MM.1S (cell line): ENCODE data around the gene AUTS2.

Source experiments
- DNase-seq: peaks from one replicate; pipeline ENCODE4 v3.0.0-alpha.2; 2015
- H2AFZ ChIP-seq: fragments of 300-600 bp; sonication (generic); 2 replicates; pipeline ENCODE4 v1.6.0; 2016; ENCODE audit warnings: antibody characterized with exemption, low read length
- H3F3A ChIP-seq: fragments of 300-600 bp; sonication (generic); 2 replicates; pipeline ENCODE4 v1.6.1; 2016; ENCODE audit warnings: mild to moderate bottlenecking, antibody characterized with exemption, low read length, moderate library complexity, mixed read lengths; ENCODE audit not compliant: insufficient read depth
- H3K27ac ChIP-seq: fragments of 300-600 bp; sonication (generic); 2 replicates; pipeline ENCODE4 v1.5.1; 2016; ENCODE audit warnings: mild to moderate bottlenecking, low read length
- H3K27me3 ChIP-seq: fragments of 300-600 bp; sonication (generic); replicated peaks from 2 replicates; pipeline ENCODE4 v1.6.0; 2016; ENCODE audit warnings: low read length; ENCODE audit not compliant: insufficient read depth
- H3K36me3 ChIP-seq: fragments of 300-600 bp; sonication (generic); replicated peaks from 2 replicates; pipeline ENCODE4 v1.6.1; 2016; ENCODE audit warnings: mild to moderate bottlenecking, low read length, mixed read lengths; ENCODE audit not compliant: insufficient read depth
- H3K4me1 ChIP-seq: fragments of 300-600 bp; sonication (generic); 2 replicates; pipeline ENCODE4 v1.6.1; 2016; ENCODE audit warnings: low read length, mixed read lengths
- H3K4me2 ChIP-seq: fragments of 300-600 bp; sonication (generic); 2 replicates; pipeline ENCODE4 v1.6.0; 2016; ENCODE audit warnings: low read depth, low read length
- H3K4me3 ChIP-seq: fragments of 300-600 bp; sonication (generic); 2 replicates; pipeline ENCODE4 v1.5.1; 2016; ENCODE audit warnings: low read length, mixed read lengths
- H3K79me2 ChIP-seq: fragments of 300-600 bp; sonication (generic); 2 replicates; pipeline ENCODE4 v1.6.1; 2016; ENCODE audit warnings: mixed run types, low read length, mixed read lengths
- H3K9ac ChIP-seq: fragments of 300-600 bp; sonication (generic); 2 replicates; pipeline ENCODE4 v1.6.1; 2016; ENCODE audit warnings: low read length, mixed read lengths
- H3K9me2 ChIP-seq: fragments of 300-600 bp; sonication (generic); replicated peaks from 2 replicates; pipeline ENCODE4 v1.6.1; 2016; ENCODE audit warnings: mild to moderate bottlenecking, low read length, mixed read lengths; ENCODE audit not compliant: insufficient read depth
- H3K9me3 ChIP-seq: fragments of 300-600 bp; sonication (generic); replicated peaks from 2 replicates; pipeline ENCODE4 v1.6.1; 2016; ENCODE audit warnings: mild to moderate bottlenecking, low read length, mixed read lengths; ENCODE audit not compliant: insufficient read depth
- H4K20me1 ChIP-seq: fragments of 300-600 bp; sonication (generic); 2 replicates; pipeline ENCODE4 v1.6.1; 2016; ENCODE audit warnings: mild to moderate bottlenecking, low read length, moderate library complexity, mixed read lengths; ENCODE audit not compliant: insufficient read depth
- EZH2 ChIP-seq: fragments of 300-600 bp; sonication (generic); optimal IDR thresholded peaks from 2 replicates; pipeline ENCODE3; 2017; ENCODE audit warnings: low read depth, mild to moderate bottlenecking, antibody characterized with exemption, low read length, mixed read lengths
- EZH2phosphoT487 ChIP-seq: fragments of 300-600 bp; sonication (generic); IDR thresholded peaks from 2 replicates; pipeline ENCODE4 v1.6.1; 2018; ENCODE audit warnings: antibody characterized with exemption, low read length
- TF ChIP-seq, protein P1 (sequence below): fragments of 300-600 bp; sonication (generic); IDR thresholded peaks from 2 replicates; pipeline ENCODE4 v1.5.1; 2016; ENCODE audit warnings: antibody characterized with exemption, low read length, mixed read lengths

The AUTS2 gene

DNA sequence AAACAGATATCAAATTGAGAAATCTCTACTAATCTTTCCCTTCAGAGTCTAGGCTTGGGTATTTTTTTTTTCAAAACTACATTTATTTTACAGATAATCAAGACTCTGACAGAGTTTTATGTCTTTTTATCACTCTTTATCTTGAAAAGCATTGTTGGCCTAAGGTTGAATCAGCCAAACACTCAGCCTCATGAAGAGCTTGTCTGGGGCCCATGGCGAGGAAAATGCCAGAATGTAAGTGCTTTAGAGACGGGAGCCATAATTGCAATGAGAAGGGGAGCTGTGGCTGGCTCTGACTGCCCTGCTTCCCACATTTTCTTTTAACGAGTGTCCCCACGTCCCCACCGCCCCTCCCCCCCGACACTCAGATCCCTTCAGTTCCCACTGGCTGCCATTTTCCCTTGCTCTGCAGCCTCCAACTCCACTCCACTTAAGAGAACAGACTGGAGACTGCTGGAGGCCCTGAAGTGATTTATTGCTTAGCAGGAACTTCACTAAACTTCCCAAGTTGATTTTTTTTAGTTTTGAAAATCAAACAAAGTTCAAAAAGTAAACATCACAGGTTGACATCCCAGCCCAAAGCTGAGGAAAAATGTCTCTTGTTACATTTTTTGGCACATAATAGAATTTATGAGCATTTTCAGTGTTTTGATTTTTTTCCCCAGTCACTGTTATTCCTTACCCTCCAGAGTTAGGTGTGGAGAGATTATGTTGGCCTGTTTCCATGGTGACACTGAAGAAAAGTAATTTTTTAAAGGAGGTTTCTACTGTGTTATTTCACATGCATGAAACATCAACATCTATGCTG, 896.2 kb downstream of the AUTS2 start:
- no peak overlapping the region for H3K4me3 ChIP-seq
- no peaks in the 10 kb centered on the region for H4K20me1 ChIP-seq
- no peak overlapping the region for H3K4me2 ChIP-seq
- DNase-seq = no peak
- TF ChIP-seq EZH2phosphoT487 = no peak
- no peak for TF ChIP-seq EZH2
- TF ChIP-seq, protein P1, sequence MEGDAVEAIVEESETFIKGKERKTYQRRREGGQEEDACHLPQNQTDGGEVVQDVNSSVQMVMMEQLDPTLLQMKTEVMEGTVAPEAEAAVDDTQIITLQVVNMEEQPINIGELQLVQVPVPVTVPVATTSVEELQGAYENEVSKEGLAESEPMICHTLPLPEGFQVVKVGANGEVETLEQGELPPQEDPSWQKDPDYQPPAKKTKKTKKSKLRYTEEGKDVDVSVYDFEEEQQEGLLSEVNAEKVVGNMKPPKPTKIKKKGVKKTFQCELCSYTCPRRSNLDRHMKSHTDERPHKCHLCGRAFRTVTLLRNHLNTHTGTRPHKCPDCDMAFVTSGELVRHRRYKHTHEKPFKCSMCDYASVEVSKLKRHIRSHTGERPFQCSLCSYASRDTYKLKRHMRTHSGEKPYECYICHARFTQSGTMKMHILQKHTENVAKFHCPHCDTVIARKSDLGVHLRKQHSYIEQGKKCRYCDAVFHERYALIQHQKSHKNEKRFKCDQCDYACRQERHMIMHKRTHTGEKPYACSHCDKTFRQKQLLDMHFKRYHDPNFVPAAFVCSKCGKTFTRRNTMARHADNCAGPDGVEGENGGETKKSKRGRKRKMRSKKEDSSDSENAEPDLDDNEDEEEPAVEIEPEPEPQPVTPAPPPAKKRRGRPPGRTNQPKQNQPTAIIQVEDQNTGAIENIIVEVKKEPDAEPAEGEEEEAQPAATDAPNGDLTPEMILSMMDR = no peak
- no peaks in the 10 kb centered on the region for H3K9me2 ChIP-seq
- H3K27ac ChIP-seq = no peak overlapping the region
- no peaks in the 10 kb centered on the region for H3F3A ChIP-seq
- no peaks in the 10 kb centered on the region for H3K9me3 ChIP-seq
- no peaks in the 10 kb centered on the region for H3K36me3 ChIP-seq
- H3K27me3 ChIP-seq = no peaks in the 10 kb centered on the region
- H3K9ac ChIP-seq = no peak overlapping the region
- H3K79me2 ChIP-seq = no peaks in the 10 kb centered on the region
- H2AFZ ChIP-seq = no peak overlapping the region
- no peaks in the 10 kb centered on the region for H3K4me1 ChIP-seq

DNA sequence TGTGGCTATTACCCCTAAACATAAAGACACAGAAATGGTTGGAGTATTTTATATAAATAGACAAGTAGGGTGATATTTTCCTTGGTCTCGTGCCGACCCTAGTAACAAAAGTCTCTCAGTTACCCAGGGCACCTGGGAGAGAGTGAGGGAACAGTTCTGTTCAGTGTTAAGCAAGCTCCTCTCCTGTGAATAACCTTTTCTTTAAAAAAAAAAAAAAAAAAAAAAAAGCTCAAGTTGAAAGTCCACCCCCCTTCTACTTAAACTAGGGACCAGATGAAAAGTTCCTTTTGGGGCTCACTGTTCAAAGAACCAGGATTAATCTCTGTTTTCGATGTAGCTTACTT, 896.7 kb downstream of the AUTS2 start:
- no peak overlapping the region for H3K4me2 ChIP-seq
- H4K20me1 ChIP-seq = no peaks in the 10 kb centered on the region

DNA sequence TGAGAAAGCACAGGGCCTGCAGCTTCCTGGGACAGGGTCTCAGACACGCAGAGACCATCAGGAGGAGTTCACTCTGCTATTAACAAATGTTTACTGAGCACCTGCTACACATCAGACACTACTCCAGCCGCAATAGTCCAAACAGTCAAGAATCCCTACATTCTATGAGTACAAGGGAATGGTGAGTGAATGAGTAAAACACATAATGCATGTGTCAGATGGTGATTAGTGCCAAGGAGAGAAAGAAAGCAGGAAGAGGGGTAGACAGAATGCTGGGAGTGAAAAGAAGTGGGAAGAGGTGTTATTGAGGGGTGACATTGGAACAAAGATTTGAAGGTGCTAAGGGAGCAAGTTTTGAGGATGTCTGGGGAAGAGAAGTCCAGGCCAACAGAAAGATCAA, 899.5 kb downstream of the AUTS2 start:
- H3K36me3 ChIP-seq = no peaks in the 10 kb centered on the region
- no peak overlapping the region for H3K27ac ChIP-seq
- no peak overlapping the region for H3K4me3 ChIP-seq
- no peaks in the 10 kb centered on the region for H3K79me2 ChIP-seq
- no peak for TF ChIP-seq EZH2
- TF ChIP-seq EZH2phosphoT487 = no peak
- TF ChIP-seq, protein P1 = no peak
- H3K9me2 ChIP-seq = no peaks in the 10 kb centered on the region
- H4K20me1 ChIP-seq = no peaks in the 10 kb centered on the region
- no peaks in the 10 kb centered on the region for H3K27me3 ChIP-seq
- no peaks in the 10 kb centered on the region for H3F3A ChIP-seq
- no peaks in the 10 kb centered on the region for H3K9me3 ChIP-seq
- no peak overlapping the region for H2AFZ ChIP-seq
- H3K4me1 ChIP-seq = no peaks in the 10 kb centered on the region
- no peak overlapping the region for H3K4me2 ChIP-seq
- H3K9ac ChIP-seq = no peak overlapping the region
- no peak for DNase-seq

More for the DNA sequence above, 896.7 kb downstream of the AUTS2 start:
- H2AFZ ChIP-seq = no peak overlapping the region
- H3K27me3 ChIP-seq = no peaks in the 10 kb centered on the region
- no peaks in the 10 kb centered on the region for H3K9me3 ChIP-seq
- TF ChIP-seq EZH2phosphoT487 = no peak
- no peaks in the 10 kb centered on the region for H3K4me1 ChIP-seq
- no peaks in the 10 kb centered on the region for H3K79me2 ChIP-seq
- H3F3A ChIP-seq = no peaks in the 10 kb centered on the region
- H3K4me3 ChIP-seq = no peak overlapping the region
- H3K36me3 ChIP-seq = no peaks in the 10 kb centered on the region
- DNase-seq = no peak
- no peaks in the 10 kb centered on the region for H3K9me2 ChIP-seq
- H3K9ac ChIP-seq = no peak overlapping the region
- no peak overlapping the region for H3K27ac ChIP-seq

DNA sequence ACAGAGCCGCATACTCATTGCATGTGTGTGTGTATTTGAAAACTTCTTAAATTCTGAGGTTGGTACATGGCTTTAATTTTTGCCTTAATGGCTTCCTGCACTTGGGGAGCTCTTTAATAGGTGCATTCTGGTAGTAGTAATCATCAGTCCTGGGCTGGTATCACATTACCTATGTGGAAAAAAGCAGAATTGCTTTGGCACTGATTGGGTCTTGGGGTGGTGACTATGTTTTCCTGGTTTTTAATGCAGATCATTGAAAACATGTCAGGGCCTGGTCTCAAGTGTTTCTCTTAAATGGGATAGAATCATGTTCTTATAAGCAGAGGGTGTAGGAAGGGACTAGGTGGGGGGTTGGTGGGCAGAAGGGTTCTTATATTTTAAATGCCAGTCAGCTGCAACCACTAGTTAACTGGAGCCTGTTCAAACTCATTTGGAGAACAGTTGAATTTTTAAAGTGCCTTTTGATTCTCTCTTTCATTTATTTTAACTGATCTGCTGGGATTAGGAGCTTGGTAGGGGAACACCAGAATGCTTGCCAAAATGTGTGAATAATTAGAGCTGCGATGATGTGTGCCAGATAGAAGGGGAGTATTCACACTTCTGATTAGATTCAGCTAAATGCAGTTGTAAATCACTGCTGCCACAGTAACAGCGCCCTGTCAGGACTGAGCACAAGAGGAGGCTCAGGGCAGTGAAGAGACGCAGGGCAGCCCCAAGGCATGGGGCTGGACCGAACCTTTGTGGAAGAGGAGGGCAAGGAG, 900.1 kb downstream of the AUTS2 start:
- Histone ChIP-seq H3K36me3 (no peaks in the 10 kb centered on the region), H3K4me3 (no peak overlapping the region), H4K20me1 (no peaks in the 10 kb centered on the region), H3K9me2 (no peaks in the 10 kb centered on the region), H3F3A (no peaks in the 10 kb centered on the region), H3K9me3 (no peaks in the 10 kb centered on the region), H3K4me1 (no peaks in the 10 kb centered on the region), H3K27me3 (no peaks in the 10 kb centered on the region), H3K4me2 (no peak overlapping the region), H3K79me2 (no peaks in the 10 kb centered on the region), H3K9ac (no peak overlapping the region), H3K27ac (no peak overlapping the region), H2AFZ (no peak overlapping the region)
- TF ChIP-seq, protein P1 = no peak
- TF ChIP-seq EZH2 (no peak), EZH2phosphoT487 (no peak)
- no peak for DNase-seq
